Measurements from ENCODE around the gene NKTR.

GRCh38 chr3:42688487-42689420, 88.3 kb downstream of the NKTR start:
- TF ChIP-seq CTCF (conservative IDR thresholded peaks at IDR 0.05; ENCODE audit: low read depth, low read length) (no peak), EZH2 (IDR thresholded peaks at IDR 0.05; ENCODE audit: borderline replicate concordance, low read depth, low read length, poor library complexity, severe bottlenecking) (no peak)

Data from A673 (cell line).